SHP77 (cell line): Measurements from ENCODE around the gene CSF1.
"Not testable (repeated sequence)": the region's sequence is repeated elsewhere in the genome, so short reads cannot be mapped to it uniquely, and the experiment has no call there.

Experiments
- DNase-seq, 2 experiments: peaks; one replicate each; lab custom pipeline; 2025; lab: John Stamatoyannopoulos, UW

CSF1 gene

DNA sequence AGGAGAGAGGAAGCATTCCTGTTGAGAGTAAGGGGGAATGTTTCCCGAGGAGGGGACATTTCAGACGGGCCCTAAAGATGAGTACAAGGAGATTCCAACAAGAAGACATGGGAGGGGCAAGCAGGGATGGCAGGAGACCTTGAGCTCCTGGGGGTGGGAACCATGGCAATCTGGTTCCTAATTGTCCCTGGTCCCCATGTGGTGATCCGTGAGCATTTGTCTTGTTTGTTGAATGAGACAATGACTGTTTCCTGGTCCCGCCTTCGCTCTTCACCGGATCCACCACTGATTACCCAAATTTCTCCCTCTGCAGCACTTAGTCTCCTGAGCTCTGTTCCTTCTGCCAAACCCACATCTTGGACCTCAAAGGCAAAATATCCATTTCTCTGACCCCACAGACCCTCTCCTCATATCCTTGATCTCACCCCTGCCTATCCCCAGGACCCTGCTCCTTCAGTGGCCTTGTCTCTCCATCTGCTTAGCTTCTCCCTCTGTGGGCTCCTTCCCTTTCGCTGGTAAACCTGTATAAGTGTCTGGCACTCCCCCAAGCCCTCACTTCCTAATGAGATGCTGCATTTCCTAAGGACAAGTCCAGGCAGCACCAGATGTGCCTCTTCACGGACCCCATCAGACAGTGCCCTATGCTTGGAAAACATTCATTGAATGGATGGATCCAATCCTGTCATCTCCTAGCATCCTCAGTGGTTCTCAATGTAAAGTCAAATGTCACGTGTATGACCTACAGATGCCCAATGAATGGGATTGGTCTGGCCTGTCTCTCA lies 8.3 kb upstream of the CSF1 start:
- DNase-seq: no peak

DNA sequence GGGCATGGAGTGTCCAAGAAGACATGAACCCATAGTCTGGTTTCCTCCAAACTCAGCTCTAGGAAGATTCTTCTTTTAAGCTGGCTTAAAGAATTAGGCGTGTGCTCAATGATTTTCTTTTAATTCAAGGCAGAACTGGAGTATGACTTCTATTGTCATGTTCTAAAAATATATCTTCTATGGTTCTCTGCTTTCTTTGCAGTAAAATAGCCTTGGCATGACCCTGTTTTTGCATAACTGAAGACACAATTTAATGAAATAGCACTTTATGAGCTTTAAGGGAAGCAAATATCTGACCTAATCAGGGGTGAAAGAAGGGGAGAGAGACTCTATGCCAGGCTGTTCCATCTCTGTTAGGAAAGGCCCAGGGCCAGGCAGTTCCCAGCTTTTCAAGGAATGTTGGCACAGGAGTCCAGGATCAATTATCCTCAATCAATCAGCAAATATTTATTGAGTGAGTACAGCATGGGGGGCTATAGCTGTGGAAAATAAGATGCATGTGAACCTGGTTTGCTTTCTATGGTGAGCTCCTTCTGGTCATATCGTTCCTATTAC lies 7.2 kb upstream of the CSF1 start:
- DNase-seq: no peak

DNA sequence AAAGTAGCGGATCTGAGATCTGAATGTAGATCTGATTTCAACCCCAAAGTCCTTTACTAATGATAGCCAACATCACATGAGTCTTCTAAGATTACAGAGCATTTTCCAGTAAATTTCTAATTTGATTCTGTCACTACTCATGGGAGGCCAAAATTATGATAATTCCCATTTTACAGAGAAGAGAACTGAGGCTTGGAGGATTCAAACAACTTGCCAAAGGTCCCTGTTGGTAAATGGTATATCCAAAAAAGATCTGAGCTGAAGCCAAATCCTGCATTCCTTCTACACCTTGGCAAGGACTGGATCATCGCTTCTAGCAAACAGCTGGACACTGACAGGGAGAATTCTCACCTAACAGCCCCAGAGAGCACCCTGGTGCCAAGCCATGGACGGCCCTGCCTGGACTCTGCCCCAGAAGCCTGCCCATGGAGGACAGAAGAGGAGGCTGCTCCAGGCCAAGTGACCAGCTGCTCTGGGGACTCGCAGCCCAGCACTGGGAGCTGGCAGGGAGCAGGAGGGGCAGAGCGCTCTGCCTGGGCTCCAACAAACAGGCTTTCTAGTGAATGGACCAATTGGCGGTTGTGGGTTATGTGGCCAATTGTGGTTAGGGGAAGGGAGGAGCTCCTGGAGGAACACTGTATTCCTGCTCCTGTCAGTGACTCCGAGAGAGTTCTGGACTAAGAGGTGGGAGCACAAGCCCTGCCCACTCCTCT lies 6.4 kb upstream of the CSF1 start:
- DNase-seq: no peak

GRCh38 chr1:109905491-109905890 lies 5.2 kb upstream of the CSF1 start:
- DNase-seq: no peak

DNA sequence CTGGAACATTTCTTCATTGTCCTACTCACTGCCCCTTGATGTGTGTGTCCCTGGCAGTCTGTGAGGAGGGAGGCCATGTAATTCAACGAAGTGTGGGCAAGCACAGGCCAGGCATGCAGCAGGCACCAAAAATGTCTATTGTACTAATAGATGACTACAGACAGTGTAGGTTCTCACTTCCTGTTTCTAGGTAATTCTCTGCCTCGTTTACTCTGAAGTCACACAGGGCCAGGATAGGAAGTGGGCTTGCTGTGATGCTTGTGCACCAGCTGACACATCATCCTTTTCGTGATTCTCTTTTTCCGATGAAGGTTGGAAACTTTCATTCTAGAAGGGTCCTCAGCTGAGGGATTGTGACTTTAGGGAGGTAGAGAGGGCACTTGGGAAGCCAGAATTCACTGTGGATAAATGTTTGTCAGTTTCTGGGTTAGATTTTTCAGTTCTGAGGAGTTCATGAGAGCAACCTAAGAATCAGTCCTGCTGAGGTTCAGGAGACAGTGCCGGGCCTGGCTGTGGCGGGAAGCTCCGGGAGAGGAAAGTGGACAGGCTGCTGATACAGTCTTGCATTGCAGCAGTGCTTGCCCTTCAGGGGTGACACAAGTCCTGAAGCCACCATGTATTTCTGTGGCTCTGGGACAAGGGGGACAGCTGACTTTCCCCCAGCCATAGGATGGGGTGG lies 4.3 kb upstream of the CSF1 start:
- no peak for DNase-seq

- no peak for DNase-seq
These were observed 3.8 kb upstream of the CSF1 start for GRCh38 chr1:109906839-109907180.

GRCh38 chr1:109907190-109907774 lies 3.4 kb upstream of the CSF1 start:
- no peak for DNase-seq

DNA sequence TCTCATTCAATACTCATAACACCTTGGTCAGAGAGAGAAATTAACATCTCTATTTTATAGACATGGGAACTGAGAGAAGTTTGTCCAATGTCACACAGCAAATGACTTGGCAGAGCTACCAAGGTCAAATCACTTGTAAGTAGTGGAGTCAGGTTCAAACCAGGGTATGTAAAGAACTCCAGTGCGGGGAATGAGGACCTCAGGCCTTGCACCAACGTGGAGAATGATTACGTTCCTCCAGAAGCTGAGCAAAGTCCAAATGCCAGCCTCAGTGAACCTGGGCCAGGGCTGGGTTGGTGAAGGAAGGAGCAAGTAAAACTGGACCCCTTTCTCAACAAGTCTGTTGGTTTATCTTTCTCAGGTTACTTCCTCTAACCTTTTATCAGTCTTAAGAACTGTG lies 1.8 kb upstream of the CSF1 start:
- DNase-seq: no peak

DNA sequence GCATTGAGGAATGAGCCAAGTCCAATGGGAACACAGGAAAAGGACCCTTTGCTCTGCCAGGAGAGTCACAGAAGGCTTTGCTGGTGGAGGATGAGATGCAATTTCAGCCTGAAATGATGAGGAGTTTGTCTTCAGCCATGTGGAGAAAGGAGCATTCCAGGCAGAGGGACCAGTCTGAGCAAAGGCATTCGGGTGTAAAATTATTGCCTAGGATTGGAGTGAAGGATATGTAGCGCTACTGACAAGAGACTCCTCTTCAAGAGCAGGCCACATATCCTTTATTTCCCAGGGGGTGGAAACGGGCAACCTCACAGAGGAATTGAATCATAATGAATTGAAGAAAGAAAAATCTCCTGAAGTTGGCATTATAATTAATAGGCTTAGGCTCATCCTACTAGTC lies 1.1 kb upstream of the CSF1 start:
- no peak for DNase-seq

DNA sequence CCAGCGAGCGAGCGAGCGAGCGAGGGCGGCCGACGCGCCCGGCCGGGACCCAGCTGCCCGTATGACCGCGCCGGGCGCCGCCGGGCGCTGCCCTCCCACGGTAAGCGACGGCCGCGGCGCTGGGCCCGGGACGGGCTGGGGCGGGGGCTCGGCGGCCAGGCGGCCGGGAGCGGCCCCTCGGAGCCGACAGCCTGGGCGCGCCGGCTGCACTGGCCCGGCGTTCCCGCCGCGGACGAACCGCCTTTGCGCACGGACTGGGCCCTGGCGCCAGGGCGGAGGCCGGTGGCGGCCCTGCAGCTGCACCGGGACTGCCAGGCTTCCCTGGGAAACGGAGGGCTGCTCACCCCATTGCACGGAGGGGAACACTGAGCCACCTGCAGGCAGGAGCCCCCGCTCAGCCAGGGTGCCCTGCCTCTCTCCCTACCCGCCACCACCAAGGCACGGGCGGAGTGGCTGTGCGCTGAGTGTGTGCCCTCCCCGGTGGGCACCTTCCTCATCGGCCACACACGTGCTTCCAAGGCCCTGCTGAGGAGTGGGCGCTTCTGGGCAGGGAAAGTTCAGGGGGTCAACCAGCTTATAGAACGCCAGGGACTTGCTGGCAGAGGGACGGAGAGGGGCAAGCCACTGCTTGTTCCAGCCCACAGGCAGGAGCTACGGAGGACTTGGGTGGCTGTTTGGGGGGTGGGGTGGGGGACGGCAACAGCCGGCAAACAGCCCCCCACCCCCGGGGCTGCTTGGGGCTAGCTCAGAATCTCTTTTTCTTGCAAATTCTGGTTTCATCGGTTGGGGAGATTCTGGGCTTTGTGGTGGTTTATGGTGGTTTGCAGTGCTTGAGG lies 532 bp downstream of the CSF1 start:
- DNase-seq: no peak

- no peak for DNase-seq
These were observed 1.7 kb downstream of the CSF1 start for GRCh38 chr1:109912214-109912861.

GRCh38 chr1:109912873-109913272 lies 2.2 kb downstream of the CSF1 start:
- no peak for DNase-seq

DNA sequence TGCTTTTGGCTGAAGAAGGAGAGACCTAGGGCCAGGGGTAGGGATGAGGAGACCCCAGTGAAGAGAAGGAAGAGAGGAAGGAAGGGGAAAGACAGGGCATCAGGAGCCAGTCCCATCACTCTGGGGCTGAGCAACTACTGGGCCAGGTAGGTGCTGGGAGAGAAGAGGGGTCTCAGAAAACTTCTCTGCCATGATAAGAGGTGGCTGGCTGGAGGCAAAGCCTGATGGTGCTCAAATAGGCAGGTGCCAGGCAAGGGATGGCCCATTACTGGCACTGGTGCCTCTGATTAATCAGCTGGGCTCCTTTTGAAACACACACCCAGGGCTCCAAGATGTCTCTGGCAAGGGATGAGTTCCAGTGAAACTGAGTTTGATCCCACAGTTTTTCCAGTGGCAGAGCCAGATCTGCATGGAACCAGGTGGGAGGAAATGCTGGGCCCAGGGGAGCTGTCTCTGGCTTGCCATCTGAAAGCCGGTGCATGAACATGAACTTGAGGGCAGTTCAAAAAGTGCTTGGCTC lies 2.8 kb downstream of the CSF1 start:
- no peak for DNase-seq

DNA sequence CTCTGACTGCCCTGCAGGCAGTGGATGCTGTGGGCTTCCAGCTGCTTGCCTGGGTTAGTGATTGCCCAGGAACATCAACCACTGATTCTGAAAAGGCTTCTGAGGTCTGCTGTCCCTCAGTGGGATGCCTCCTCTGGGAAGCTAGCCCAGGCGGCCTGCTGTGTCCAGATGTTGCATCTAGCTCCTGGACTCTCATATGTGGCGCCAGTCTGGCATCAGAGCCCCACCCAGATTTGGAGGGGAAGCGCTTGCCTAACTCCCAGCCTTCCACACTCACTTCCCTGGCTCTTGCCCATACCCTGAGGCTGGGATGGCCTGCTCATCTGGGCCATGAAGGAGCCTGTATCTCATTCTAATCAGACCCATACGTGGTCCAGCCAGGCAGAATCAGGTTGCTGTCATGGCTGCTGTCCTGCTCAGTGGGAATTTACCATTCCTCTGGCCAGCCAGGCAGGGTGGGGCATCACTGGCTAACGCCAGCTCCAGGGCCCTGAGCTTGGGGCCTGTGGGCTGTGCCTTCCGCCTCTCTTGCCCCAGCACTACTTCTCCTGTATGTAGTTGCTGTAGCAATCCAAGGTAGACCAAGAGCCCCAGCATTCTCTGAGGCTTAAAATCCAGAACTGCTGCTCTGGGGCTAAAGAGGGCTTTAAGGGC lies 4.1 kb downstream of the CSF1 start:
- DNase-seq: no peak

GRCh38 chr1:109917051-109917767 lies 6.6 kb downstream of the CSF1 start:
- no peak for DNase-seq

DNA sequence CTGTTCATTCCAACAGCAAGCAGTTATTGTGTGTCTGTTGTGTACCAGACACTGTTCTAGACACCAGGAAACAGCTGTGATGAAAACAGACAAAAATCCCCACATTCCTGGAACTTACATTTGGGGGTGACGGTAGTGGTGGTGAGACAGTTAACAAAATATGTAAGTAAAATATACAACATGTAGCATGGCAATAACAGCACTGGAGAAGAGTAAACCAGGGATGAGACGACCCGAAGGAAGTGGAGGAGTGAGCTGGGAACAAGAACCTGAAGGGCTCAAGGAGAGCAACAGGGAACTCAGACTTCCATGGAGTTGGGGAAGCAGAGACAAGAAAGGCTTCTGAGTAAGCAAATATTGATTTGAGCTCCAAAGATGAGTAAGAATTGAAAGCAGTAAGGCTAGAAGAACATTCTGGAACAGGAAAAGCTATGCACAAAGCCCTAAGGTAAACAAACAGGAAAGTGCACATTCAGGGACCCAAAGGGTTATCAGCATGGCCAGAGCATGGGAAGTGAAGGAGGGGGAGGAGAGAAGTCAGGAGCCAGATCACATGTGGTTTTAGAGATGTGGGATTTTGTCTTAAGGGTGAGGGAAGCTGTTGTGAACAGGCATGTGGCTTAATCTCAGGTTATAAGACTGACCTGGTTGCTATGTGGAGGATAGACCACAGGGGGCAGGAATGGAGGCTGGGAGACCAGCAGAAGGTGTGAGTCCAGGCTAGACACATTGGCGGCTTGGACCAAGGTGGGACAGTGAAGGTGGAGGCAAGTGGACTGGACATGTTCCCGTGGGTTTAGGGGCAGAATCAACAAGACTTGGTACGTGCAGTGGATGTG lies 7.3 kb downstream of the CSF1 start:
- no peak for DNase-seq

DNA sequence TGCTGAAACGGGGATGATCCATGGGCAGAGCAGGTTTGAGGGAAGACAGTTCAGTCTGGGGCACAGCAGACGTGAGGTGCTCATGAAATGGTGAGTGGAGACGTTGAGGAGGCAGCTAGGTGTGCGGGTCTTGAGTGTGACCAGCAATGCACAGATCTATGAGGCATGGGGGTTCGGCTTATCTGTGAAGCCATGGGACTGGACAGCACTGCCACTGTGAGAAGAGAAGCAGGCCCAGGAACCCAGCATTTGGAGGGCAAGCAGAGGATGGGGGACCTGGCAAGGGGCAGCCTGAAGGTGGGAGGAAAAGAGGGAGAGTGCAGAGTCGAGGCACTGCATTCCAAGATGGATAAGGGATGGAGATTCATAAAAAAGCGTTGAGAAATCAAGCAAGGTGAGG lies 8.0 kb downstream of the CSF1 start:
- DNase-seq: no peak

GRCh38 chr1:109919303-109919702 lies 8.7 kb downstream of the CSF1 start:
- DNase-seq: no peak

DNA sequence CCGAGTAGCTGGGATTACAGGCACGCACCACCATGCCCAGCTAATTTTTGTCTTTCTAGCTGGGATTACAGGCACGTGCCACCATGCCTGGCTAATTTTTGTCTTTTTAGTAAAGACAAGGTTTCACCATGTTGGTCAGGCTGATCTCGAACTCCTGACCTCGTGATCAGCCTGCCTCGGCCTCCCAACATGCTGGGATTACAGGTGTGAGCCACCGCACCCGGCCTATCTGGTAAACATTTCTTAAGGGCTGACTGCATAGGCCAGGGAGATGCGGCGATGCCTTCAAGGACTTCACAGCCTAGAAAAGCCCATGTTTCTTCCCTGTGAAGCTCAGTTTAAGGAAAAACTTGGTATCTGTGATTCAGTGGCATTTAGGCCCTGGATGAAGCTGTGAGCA lies 9.7 kb downstream of the CSF1 start:
- not testable (repeated sequence) for DNase-seq
